Chondrocyte (in vitro differentiated cells): ENCODE data around the gene ABRAXAS1. TPM values are rescaled to one million over a fixed set of nuclear protein-coding genes. Genes with fewer than 3 reads are reported as not detected.

Experiments
- DNase-seq: peaks from one replicate; pipeline ENCODE4 v3.0.0; 2021; ENCODE audit warnings: mixed read lengths, low spot score
- H3K27ac Mint-ChIP-seq: one replicate; pipeline ENCODE4 v1.8.0; 2021; ENCODE audit warnings: mild to moderate bottlenecking, moderate library complexity, mixed read lengths; ENCODE audit not compliant: unreplicated experiment
- H3K27me3 Mint-ChIP-seq: 2 replicates; pipeline ENCODE4 v1.8.0; 2021; ENCODE audit warnings: low read depth, mixed read lengths
- H3K36me3 Mint-ChIP-seq: 2 replicates; pipeline ENCODE4 v1.8.0; 2021; ENCODE audit warnings: low read depth, mixed read lengths
- H3K4me1 Mint-ChIP-seq: 2 replicates; pipeline ENCODE4 v1.8.0; 2021; ENCODE audit warnings: low read depth, mild to moderate bottlenecking, mixed read lengths
- H3K4me3 Mint-ChIP-seq: one replicate; pipeline ENCODE4 v1.8.0; 2021; ENCODE audit warnings: mild to moderate bottlenecking, moderate library complexity, mixed read lengths; ENCODE audit not compliant: unreplicated experiment
- H3K9me3 Mint-ChIP-seq: 2 replicates; pipeline ENCODE4 v1.8.0; 2021; ENCODE audit warnings: low read depth, mixed read lengths
- CTCF ChIP-seq: fragments of 200-600 bp; sonication (generic); IDR thresholded peaks from 2 replicates; pipeline ENCODE4 v1.5.0; 2021; ENCODE audit warnings: antibody characterized with exemption, mild to moderate bottlenecking, moderate library complexity
- total RNA-seq: library from RNA; stranded (reverse); gene quantifications from 3 replicates; pipeline ENCODE4 v1.2.1, GENCODE V29; 2021

ABRAXAS1 gene
- total RNA-seq, 1 donor from 2014 or later = 11.0 TPM

DNA sequence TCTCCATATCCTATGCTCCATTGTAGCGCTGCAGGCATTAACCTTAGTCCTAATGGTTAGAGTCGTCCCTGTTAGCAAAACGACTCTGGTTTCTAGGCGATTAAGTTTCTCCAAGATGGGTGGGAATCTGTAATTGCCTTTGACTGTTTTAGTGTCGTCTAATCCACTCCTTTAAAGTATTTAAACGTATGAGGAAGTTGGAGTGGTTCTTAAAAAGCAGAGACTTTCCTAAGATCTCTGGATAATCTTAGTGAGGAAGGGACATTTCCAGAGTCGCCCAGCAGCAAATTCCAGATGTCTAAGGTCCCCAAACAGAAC is 28.8 kb downstream of the ABRAXAS1 start:
- Mint-ChIP-seq H3K9me3 (no peaks in the 10 kb centered on the region), H3K27me3 (no peaks in the 10 kb centered on the region), H3K36me3 (peaks cover 16% of the 10 kb centered on the region), H3K27ac (peak overlapping the region; percentile 100), H3K4me3 (peak overlapping the region; percentile 100), H3K4me1 (peaks cover 20% of the 10 kb centered on the region)
- DNase-seq = no peak
- TF ChIP-seq CTCF = no peak

- H3K27me3 Mint-ChIP-seq = no peaks in the 10 kb centered on the region
- peaks cover 20% of the 10 kb centered on the region for H3K4me1 Mint-ChIP-seq
- peak within 1 kb of the TSS; percentile 100 for H3K27ac Mint-ChIP-seq
- no peaks in the 10 kb centered on the region for H3K9me3 Mint-ChIP-seq
- peak; percentile 73 for TF ChIP-seq CTCF
- DNase-seq = peak; percentile 97
- H3K4me3 Mint-ChIP-seq = peak within 1 kb of the TSS; percentile 100
- peaks cover 14% of the 10 kb centered on the region for H3K36me3 Mint-ChIP-seq
These were observed 29.4 kb downstream of the ABRAXAS1 start, which contains the start of the genes HELQ and MRPS18C for GRCh38 chr4:83455281-83456183. TSS of gene HELQ (minus strand) at chr4:83455823. CDS start at chr4:83455693, 130 bp downstream. TSS of gene MRPS18C (plus strand) at chr4:83456058. CDS start at chr4:83456078, 20 bp downstream.

GRCh38 chr4:83454686-83455085 is 30.2 kb downstream of the ABRAXAS1 start:
- Mint-ChIP-seq H3K27me3 (no peaks in the 10 kb centered on the region), H3K9me3 (no peaks in the 10 kb centered on the region), H3K27ac (peak overlapping the region; percentile 100), H3K36me3 (peaks cover 14% of the 10 kb centered on the region), H3K4me3 (peak overlapping the region; percentile 100), H3K4me1 (peaks cover 20% of the 10 kb centered on the region)
- TF ChIP-seq CTCF = no peak
- DNase-seq = no peak

DNA sequence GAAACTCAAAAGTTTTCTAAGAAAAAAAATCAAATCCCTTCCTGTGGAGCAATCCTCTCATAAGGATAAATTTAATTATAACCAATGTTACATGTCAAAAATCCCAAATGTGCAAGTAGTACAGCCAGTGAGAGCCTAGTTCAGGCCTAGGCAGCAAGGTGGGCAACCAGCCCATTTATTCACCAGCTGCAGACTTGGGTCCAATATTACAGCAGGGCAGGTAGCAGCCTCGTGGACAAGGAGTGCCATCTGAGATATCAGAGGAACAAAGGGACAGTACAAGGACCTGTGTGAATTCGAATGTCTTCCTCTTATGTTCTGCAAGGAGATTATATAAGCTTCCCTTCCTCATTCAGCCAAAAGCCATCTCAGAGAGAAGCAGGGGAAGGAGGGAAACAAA is 35.9 kb downstream of the ABRAXAS1 start:
- no peak for DNase-seq
- Mint-ChIP-seq H3K36me3 (peaks cover 18% of the 10 kb centered on the region), H3K4me1 (no peaks in the 10 kb centered on the region), H3K4me3 (no peak overlapping the region), H3K9me3 (no peaks in the 10 kb centered on the region), H3K27me3 (no peaks in the 10 kb centered on the region), H3K27ac (no peak overlapping the region)
- TF ChIP-seq CTCF = no peak

GRCh38 chr4:83440899-83441298 is 44.0 kb downstream of the ABRAXAS1 start:
- DNase-seq = no peak
- Mint-ChIP-seq H3K4me3 (no peak overlapping the region), H3K27ac (no peak overlapping the region), H3K27me3 (no peaks in the 10 kb centered on the region), H3K9me3 (no peaks in the 10 kb centered on the region), H3K36me3 (peaks cover 23% of the 10 kb centered on the region), H3K4me1 (no peaks in the 10 kb centered on the region)
- no peak for TF ChIP-seq CTCF
